Kidney (tissue), 14 donors: ENCODE data around the gene PDGFD. TPM values are rescaled to one million over a fixed set of nuclear protein-coding genes. Genes with fewer than 3 reads are reported as not detected.

Source experiments
- DNase-seq, 5 donors: peaks; one replicate each; pipeline ENCODE4 v3.0.0-alpha.2; 2013 to 2020
- FAIRE-seq: peaks from 2 replicates; lab custom pipeline; 2012; peaks lifted over from hg19 to GRCh38; lab: Jason Lieb, UNC
- H3K27ac ChIP-seq, 2 donors: one replicate each; pipeline ENCODE4 v1.7.0; 2013; ENCODE audit warnings: low read depth in 2 of 2, low read length in 2 of 2, inconsistent platforms in 1 of 2
- H3K27me3 ChIP-seq: one replicate; pipeline ENCODE4 v1.7.1; 2013; ENCODE audit warnings: low read length, inconsistent platforms; ENCODE audit not compliant: control insufficient read depth, insufficient read depth
- H3K36me3 ChIP-seq, 3 donors: one replicate each; pipeline versions ENCODE4 v1.7.0 to v1.7.1; 2013; ENCODE audit warnings: low read length in 3 of 3, control low read depth in 1 of 3, inconsistent platforms in 1 of 3; ENCODE audit not compliant: insufficient read depth in 3 of 3, control insufficient read depth in 2 of 3
- H3K4me1 ChIP-seq, 3 donors: one replicate each; pipeline versions ENCODE4 v1.7.0 to v1.7.1; 2013; ENCODE audit warnings: low read length in 3 of 3, inconsistent platforms in 1 of 3, low read depth in 1 of 3; ENCODE audit not compliant: control insufficient read depth in 2 of 3, insufficient read depth in 2 of 3
- H3K4me3 ChIP-seq, 3 donors: one replicate each; pipeline versions ENCODE4 v1.7.0 to v1.8.1; 2013; ENCODE audit warnings: low read length in 3 of 3, control low read depth in 1 of 3, inconsistent platforms in 1 of 3
- H3K9ac ChIP-seq, 3 donors: one replicate each; pipeline versions ENCODE4 v1.7.0 to v1.7.1; 2013; ENCODE audit warnings: low read length in 3 of 3, control low read depth in 1 of 3, inconsistent platforms in 1 of 3
- H3K9me3 ChIP-seq, 3 donors: one replicate each; pipeline versions ENCODE4 v1.7.0 to v1.7.1; 2013; ENCODE audit warnings: low read length in 3 of 3, control low read depth in 1 of 3, inconsistent platforms in 1 of 3; ENCODE audit not compliant: control insufficient read depth in 2 of 3, insufficient read depth in 1 of 3
- intact Hi-C: fragments of 100-400 bp; cut with DNase I; formaldehyde crosslinking; loops from one replicate; pipeline ENCODE4 v1.11.1; 2022
- polyA plus RNA-seq: library from polyadenylated mRNA; stranded (reverse); fragments of 350-450 nt; fragmentation: Illumina TruSeq; extraction: RNeasy Lipid Tissue Mini Kit (QIAGEN cat#74804); gene quantifications from one replicate; pipeline ENCODE4 v1.2.3, GENCODE V29; 2014; ENCODE audit warnings: low read depth, low replicate concordance; ENCODE audit not compliant: insufficient read depth
- total RNA-seq: library from RNA; stranded (reverse); fragmentation: NEBNext Ultra II Directional; extraction: Animal tissue kit (Norgen Biotek cat#: 25700); gene quantifications from one replicate; pipeline ENCODE4 v1.2.1, GENCODE V29; 2021
- TF ChIP-seq, protein P1 (sequence below): IDR thresholded peaks from 3 replicates; pipeline ENCODE4 v1.5.1; 2012; ENCODE audit warnings: mild to moderate bottlenecking, moderate library complexity, borderline replicate concordance; ENCODE audit not compliant: insufficient read depth; ENCODE audit errors: extremely low read depth
- donor health status: control.
- donor health status: control.
- donor health status: control.
- donor health status: control.
- donor health status: control.
- donor health status: DM: yes; HTN: yes; CAD: no.
- donor health status: Normal renal cell carcinoma (clear cell type).

Gene PDGFD
- total and polyA plus RNA-seq, 2 donors from 2014 or later: 5.3 to 12.2 TPM

DNA sequence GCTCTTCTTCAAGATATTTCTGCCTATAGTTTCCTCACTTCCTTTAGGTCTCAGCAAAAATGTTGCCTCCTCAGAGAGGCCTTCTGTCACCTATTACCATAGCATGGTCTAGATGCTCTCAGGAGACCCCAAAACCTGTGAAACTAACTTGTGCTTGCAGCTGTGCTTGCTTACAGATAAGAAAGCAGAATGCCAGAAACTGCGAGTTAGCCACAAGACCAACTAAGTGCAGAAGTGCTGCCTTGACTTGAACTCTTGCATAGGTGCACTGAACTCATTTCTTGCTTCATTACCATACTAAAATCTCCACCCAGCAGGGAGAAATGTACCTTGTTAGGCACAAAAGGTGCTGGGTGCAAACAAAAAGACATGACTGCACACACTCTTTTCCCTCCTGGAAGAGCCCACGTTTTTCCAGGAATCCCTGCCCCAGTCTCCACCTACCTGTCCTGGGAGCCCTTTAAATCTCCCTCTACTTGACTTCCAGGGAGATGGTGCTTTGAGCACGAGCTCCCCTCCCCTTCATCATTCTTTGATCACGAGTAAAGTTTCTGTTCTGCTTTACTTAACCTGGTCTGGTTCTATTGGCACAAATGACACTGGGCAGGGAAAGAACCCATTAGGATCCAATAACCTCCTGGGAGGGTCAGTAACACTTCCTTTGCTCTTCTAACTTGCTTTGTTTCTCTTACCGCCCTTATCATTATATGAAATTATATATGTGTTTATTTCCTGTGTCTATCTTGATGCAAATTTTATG is 265.2 kb downstream of the PDGFD start:
- Histone ChIP-seq H3K9ac (no peak overlapping the region), H3K27ac (no peak overlapping the region), H3K9me3 (no peaks in the 10 kb centered on the region), H3K4me1 (peaks cover 0 to 2% (median 0%) of the 10 kb centered on the region in 3 donors), H3K27me3 (no peaks in the 10 kb centered on the region), H3K4me3 (no peak overlapping the region), H3K36me3 (no peaks in the 10 kb centered on the region)
- no peak for FAIRE-seq
- TF ChIP-seq, protein P1, sequence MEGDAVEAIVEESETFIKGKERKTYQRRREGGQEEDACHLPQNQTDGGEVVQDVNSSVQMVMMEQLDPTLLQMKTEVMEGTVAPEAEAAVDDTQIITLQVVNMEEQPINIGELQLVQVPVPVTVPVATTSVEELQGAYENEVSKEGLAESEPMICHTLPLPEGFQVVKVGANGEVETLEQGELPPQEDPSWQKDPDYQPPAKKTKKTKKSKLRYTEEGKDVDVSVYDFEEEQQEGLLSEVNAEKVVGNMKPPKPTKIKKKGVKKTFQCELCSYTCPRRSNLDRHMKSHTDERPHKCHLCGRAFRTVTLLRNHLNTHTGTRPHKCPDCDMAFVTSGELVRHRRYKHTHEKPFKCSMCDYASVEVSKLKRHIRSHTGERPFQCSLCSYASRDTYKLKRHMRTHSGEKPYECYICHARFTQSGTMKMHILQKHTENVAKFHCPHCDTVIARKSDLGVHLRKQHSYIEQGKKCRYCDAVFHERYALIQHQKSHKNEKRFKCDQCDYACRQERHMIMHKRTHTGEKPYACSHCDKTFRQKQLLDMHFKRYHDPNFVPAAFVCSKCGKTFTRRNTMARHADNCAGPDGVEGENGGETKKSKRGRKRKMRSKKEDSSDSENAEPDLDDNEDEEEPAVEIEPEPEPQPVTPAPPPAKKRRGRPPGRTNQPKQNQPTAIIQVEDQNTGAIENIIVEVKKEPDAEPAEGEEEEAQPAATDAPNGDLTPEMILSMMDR: no peak
- no peak for DNase-seq
- intact Hi-C loops: no loop called here

DNA sequence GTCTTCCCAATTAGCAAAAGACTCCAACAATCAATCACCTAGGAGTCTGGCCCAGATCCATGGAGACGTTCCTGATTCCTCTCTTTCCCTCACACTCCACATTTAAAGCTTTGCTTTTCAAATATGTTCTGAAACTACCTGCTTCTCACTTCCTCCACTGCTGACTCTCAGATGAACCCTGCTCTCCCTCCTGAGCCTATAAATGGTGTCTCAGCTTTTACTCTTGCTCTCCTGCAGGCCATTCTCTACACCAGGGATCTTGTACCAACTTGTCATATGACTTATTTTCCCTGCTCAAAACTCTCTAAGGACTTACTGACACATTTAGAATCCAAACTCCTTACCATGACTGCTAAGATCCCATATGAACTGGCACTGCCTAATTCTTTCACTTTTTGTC is 265.9 kb downstream of the PDGFD start:
- Histone ChIP-seq H3K9ac (no peak overlapping the region), H3K4me1 (peaks cover 0 to 2% (median 0%) of the 10 kb centered on the region in 3 donors)
- intact Hi-C loops: no loop called here

DNA sequence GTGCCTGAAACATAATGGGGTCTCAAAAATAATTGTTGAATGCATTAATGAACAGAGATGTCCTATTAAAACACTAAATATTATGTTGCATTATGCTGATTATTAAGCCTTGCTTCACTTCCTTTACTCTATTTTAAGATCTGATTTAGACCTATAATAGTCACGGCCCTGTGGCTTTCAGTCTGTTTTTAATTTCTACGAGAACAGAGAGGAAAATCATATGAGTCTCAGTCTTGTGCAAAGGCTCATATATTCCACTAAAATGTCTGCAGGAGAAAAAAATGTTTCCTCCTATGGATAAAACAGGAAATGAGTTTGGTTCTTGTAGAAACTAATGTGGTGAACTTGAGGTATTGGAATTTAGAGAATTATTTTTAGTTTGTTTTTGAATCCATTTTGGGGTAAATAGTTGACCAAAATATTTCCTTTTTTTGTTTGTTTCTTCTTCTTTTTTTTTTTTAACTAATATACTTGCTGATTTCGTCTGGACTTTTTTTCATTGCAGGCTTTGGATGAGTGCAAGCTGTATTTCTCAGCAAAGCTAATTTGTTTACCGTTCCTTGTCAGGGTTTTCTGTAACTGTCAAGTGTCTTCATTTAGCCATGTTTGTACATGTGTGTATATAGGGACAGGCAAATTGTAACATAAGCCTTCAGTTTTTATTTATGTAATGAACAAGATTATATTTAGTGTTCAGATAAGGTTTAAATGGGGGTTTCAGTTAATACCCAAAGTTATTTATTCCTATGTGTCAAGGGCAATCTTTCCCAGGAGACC is 266.6 kb downstream of the PDGFD start:
- Histone ChIP-seq H3K36me3 (no peaks in the 10 kb centered on the region), H3K4me3 (no peak overlapping the region), H3K9me3 (no peaks in the 10 kb centered on the region), H3K9ac (no peak overlapping the region), H3K27ac (no peak overlapping the region), H3K27me3 (no peaks in the 10 kb centered on the region), H3K4me1 (peaks cover 0 to 2% (median 0%) of the 10 kb centered on the region in 3 donors)
- intact Hi-C loops: no loop called here
- TF ChIP-seq, protein P1: no peak
- FAIRE-seq (no peak), DNase-seq (no peak)

More for the DNA sequence above, 265.9 kb downstream of the PDGFD start:
- Histone ChIP-seq H3K36me3 (no peaks in the 10 kb centered on the region), H3K9me3 (no peaks in the 10 kb centered on the region), H3K4me3 (no peak overlapping the region), H3K27ac (no peak overlapping the region), H3K27me3 (no peaks in the 10 kb centered on the region)
- TF ChIP-seq, protein P1: no peak
- DNase-seq (no peak), FAIRE-seq (no peak)
